Hematopoietic multipotent progenitor cell treated with erythropoietin and hydrocortisone succinate and interleukin-3 and kit ligand, for 4 days (in vitro differentiated cells): ENCODE results near the gene PDLIM5.
"Not testable (repeated sequence)": the region's sequence is repeated elsewhere in the genome, so short reads cannot be mapped to it uniquely, and the experiment has no call there.

Source experiments
- DNase-seq: peaks from one replicate; pipeline ENCODE4 v3.0.0-alpha.2; 2015

PDLIM5 gene

GRCh38 chr4:94605241-94605805, 153.6 kb downstream of the PDLIM5 start:
- no peak for DNase-seq

GRCh38 chr4:94610145-94610544, 158.4 kb downstream of the PDLIM5 start:
- DNase-seq: no peak

GRCh38 chr4:94613248-94613647, 161.5 kb downstream of the PDLIM5 start:
- no peak for DNase-seq

GRCh38 chr4:94615451-94615850, 163.7 kb downstream of the PDLIM5 start:
- DNase-seq: no peak

- peak; percentile 75 for DNase-seq
Measured at GRCh38 chr4:94621491-94622080, 169.8 kb downstream of the PDLIM5 start.

- DNase-seq: no peak
Measured at GRCh38 chr4:94623126-94623911, 171.6 kb downstream of the PDLIM5 start.

- no peak for DNase-seq
Measured at GRCh38 chr4:94626942-94627341, 175.2 kb downstream of the PDLIM5 start.

GRCh38 chr4:94629058-94629457, 177.3 kb downstream of the PDLIM5 start:
- DNase-seq: not testable (repeated sequence)

- DNase-seq: no peak
Measured at GRCh38 chr4:94629837-94630236, 178.1 kb downstream of the PDLIM5 start.

GRCh38 chr4:94634271-94634670, 182.5 kb downstream of the PDLIM5 start:
- DNase-seq: no peak

GRCh38 chr4:94635177-94635576, 183.4 kb downstream of the PDLIM5 start:
- DNase-seq: no peak

GRCh38 chr4:94636004-94636403, 184.3 kb downstream of the PDLIM5 start:
- DNase-seq: no peak

- no peak for DNase-seq
Measured at GRCh38 chr4:94639298-94639697, 187.6 kb downstream of the PDLIM5 start.

- DNase-seq: no peak
Measured at GRCh38 chr4:94640151-94640550, 188.4 kb downstream of the PDLIM5 start.

GRCh38 chr4:94641702-94642560, 190.2 kb downstream of the PDLIM5 start:
- no peak for DNase-seq

GRCh38 chr4:94642561-94642866, 190.8 kb downstream of the PDLIM5 start:
- no peak for DNase-seq

- DNase-seq: no peak
Measured at GRCh38 chr4:94648699-94649098, 197.0 kb downstream of the PDLIM5 start.

GRCh38 chr4:94649381-94650133, 197.8 kb downstream of the PDLIM5 start:
- DNase-seq: peak; percentile 20

GRCh38 chr4:94650134-94650495, 198.4 kb downstream of the PDLIM5 start:
- no peak for DNase-seq

- DNase-seq: no peak
Measured at GRCh38 chr4:94650690-94651089, 198.9 kb downstream of the PDLIM5 start.

GRCh38 chr4:94653095-94653649, 201.4 kb downstream of the PDLIM5 start:
- peak; percentile 89 for DNase-seq

GRCh38 chr4:94653984-94654609, 202.4 kb downstream of the PDLIM5 start:
- no peak for DNase-seq
